HG03139 (cell line): ENCODE data around the gene C3AR1.

Source experiments
- ATAC-seq: cut with Tn5 transposase; IDR thresholded peaks from one replicate; pipeline ENCODE4 v1.9.1; 2021; ENCODE audit not compliant: unreplicated experiment

The C3AR1 gene

DNA sequence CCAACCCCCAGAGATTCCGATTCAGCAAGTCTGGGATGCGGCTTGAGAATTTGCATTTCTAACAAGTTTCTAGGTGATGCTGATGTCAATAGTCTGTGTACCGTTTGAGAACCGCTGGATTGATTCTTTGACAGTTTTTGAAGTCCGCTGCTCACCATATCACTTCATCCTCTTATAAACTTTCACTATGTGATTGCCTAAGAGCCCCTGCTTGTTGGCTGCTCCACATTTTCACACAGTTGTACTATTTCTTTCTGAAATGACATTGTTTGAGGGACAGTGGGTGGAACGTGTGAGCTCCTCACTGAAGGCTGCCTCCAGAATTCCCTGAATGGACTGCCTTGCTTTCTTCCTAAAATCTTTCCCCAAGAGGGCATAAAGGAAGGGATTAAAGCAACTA, 7.7 kb downstream of the C3AR1 start:
- no peak for ATAC-seq

DNA sequence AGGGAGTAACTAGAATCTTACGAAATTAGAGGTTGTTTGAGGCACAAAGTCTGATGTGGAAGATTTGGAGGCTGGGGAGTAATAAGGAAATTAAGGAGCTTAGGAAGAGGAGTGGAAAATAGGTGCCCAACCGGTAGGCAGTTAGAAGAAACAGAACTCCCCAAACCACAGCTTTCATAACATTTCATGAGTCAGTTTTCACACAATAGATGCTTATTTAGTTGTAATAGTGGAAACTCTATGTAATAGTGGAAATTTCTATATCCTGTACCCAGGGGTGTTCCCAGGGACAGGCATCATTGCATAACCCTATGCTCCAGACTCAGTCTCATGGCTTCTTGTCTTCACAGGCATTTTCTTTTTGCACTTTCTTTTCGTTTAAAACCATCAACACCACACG, 8.3 kb downstream of the C3AR1 start:
- ATAC-seq, result no peak

DNA sequence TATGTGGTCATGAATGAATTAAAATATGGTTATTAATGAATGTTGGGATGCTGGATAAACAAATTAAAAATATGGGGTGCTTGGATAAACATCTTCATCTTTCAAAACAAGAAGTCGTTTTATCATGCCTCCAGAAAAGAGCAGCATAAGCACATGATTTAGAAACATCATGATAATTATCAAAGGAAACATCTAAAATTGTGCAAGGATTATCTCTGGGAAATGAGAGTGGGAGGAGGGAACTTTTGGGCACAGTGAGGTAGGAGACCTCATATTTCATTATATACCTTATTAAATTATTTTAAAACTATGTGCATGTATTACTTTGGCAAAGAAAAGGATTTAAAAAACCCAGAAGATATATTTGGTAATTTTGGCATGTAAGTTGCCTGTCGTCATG, 8.9 kb downstream of the C3AR1 start:
- ATAC-seq, result no peak

DNA sequence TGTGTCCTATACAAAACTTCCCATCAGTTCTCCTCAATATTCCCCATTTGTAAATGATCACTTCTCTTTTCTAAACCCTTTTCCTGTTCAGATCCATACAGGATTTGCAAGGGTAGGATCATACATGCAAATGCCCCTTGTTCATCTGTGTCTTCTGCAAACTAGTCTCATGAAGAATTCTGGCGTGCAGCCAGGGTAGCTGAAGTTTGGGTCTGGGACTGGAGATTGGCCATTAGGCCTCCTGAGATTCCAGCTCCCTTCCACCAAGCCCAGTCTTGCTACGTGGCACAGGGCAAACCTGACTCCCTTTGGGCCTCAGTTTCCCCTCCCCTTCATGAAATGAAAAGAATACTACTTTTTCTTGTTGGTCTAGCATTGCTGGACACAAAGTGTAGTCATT, 11.3 kb downstream of the C3AR1 start:
- no peak for ATAC-seq

DNA sequence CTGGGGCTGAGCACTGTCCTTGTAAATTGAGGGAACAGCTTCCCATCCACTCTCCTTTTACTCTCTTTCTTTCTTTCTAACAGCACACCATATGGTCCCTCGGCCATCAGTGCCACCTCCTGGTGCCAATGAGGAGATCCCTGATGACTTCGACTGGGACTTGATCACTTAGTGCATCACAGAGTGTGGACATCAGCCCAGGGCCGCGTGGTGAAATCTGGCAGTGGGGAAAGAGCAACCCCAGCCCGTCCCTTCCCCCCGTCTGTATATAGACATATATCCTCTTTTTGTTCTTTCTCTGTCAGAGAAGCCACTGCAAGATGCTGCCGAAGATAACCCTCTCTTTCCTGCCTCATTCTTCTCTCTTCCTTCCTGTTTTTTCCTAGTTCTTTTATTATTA, 13.5 kb downstream of the C3AR1 start:
- ATAC-seq, result no peak

DNA sequence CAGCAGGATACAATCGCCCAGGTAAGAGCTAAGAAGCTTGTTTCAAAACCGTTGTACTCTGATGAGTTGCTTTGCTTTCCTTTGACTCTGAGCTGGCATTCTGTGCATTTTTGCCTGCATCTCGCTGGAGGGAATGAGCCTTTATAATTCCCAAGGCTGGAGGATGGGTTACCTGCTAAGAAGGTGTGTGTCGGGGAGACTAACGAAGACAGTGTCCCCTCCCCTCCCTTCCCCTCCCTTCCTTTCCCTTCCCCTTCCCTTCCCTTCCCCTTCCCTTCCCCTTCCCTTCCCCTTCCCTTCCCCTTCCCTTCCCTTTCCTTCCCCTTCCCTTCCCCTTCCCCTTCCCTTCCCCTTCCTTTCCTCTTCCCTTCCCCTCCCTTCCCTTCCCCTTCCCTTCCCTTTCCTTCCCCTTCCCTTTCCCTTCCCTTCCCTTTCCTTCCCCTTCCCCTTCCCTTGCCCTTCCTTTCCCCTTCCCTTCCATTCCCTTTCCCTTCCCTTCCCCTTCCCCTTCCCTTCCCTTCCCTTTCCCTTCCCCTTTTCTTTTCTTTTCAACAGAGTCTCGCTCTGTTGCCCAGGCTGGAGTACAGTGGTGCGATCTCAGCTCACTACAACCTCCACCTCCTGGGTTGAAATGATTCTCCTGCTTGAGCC, 15.4 kb downstream of the C3AR1 start:
- no peak for ATAC-seq

DNA sequence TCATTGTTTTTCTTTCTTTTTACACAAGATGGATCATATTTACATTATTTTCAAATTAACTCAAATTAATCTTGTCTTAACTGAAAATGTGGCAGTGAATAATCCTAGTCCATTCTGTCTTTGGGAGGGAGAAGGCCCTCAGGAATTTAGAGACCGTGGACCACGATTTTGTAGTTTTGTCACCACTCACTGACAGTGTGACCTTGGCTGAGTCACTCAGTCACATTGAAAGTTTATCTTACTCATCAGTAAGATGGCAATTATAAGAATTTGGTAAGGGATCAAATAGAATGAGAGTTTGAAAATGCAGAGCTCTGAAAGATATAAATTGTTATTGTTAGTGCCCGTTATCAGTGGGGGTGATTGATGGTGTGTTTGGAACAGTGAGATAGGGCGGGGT, 17.3 kb downstream of the C3AR1 start:
- no peak for ATAC-seq

DNA sequence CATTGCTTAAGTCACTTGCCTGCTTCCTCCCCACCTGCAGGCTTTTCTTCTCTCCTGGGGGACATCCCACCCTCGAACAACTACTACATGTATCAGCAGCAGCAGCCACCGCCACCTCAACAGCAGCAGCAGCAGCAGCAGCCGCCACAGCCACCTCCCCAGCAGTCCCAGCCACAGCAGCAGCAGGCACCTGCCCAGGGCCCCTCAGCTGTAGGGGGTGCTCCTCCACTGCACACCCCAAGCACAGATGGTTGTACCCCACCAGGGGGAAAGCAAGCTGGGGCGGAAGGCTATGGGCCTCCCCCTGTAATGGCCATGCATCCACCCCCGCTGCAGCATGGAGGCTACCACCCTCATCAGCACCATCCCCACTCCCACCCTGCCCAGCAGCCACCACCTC, 18.3 kb downstream of the C3AR1 start:
- no peak for ATAC-seq

DNA sequence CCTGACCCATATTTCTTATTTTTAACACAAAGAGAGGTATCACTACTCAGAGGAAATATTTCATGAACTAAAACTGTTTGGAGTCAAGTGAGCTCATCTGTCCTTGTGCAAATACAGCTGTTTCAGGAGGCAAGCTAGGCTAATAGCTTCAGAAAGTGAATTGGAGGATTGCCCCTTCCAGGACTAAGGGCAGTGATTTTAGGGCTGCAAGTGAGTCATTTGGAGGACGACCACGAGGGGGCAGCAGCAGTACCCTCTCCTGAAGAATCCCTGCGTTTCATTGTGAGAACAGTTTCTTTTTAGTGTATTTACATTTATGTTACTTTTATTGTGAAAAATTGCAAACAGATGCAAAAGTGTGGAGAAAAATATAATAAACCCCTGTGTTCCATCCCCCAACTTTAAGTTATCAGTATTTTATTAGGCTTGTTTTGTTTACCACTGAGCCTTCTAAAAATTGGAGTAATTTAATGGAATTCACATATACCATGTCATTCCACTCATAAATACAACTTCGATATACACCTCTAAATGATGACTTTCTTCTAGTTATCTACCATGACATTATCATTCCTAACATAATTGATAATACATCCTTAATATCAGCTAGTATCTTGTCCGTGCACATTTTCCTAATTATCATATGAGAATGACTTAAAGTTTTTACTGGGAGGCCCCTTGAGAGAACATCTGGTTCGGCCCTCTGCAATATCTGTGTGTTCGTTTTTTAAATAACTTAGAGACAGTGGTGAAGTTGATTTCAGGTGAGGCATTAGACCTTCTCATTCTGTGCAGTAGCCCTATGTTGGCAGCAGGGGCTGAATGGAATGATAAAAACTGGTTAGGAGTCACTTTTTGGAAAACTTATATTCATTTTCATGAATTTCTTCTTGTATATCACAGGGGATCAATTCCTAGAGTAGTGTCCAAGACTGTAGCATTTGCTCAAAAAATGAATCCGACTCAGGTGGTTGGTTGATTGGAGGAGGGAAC, 19.9 kb downstream of the C3AR1 start:
- ATAC-seq, result no peak

DNA sequence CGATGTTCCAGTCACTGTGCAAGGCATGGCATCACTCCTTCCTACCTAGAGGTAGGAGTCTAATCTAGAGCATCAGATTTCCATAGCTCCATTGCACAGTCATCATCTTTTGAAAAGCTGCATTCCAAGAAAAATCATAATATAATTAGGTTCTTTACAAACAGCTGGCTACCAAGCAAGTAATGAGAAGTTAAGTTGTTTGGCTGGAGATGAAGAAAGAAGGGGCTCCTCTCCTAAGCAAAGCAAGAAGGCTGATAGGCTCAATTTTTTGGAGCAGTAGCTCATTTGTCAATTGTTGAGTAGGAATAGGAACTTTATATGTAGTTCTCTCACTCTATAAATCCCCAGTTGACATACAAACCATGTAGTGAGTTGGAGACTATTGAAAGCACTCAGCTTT, 25.4 kb downstream of the C3AR1 start:
- ATAC-seq, result no peak

DNA sequence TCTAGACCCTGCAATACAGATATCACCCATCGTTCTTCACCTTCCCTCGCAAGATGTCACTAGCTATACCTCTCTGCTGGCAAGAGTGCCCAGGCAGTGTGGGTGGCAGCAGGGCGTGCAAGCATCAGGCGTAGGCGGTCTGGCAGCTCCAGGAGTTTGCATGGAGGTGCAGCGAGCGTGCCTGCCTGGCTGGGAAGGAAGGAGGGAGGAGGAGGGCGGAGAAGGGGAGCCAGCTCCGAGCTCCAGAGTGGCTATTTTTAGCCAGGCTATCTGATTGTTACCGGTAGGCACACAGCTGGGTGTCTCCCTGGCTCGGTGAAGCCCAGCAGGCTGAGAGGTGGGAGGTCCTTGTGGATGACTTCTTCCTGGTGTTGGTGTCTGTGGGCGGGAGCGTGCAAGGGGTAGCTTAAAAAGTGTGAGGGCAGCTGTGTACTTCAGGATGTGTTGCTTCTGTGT, 27.5 kb downstream of the C3AR1 start:
- no peak for ATAC-seq

DNA sequence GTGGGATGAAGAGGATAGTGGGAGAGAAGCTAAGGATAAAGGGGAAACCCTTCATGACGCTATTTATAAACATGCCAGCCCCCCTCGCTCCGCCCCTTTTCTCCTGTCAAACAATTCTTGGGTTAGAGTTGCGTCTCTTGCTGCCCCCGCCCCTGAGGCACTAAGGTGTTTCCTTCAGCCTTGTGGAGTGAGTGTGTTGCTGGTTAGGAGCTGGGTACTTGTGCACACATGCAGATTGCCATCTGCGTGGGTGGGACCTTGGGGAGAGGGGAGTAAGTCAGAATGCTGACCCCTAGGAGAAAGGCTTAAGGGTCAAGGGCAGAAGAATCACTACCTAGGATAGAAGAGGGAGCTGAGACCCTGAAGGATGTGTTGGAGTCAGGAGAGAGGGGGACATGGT, 28.2 kb downstream of the C3AR1 start:
- no peak for ATAC-seq

DNA sequence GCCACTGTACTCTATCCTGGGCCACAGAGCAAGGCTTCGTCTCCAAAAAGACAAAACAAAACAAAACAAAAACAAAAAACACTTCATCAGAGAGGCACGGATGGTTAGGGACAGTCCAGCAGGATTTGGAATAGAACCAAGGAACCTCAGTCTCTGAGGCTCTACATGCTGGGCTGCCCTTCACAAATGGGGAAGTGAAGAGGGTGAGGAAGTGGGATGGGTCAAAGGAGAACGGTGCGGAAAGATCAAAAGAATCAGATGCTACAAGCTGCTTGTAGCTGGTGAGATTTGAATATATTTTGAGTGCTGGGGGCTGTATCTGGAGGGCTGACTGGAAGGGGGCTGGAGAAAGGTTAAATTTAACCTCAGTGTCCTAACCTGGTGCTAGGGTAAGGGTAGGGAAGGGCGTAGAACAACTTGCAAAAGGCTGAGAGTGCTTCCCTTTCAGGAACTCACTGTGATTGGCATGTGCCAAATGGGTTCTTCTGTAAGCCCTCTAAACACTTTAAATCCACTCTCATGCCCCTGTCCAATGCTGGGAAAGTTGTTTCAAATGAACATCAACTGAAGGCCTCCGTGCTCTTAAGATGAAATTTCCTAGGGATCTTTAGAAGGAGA, 29.0 kb downstream of the C3AR1 start:
- no peak for ATAC-seq

DNA sequence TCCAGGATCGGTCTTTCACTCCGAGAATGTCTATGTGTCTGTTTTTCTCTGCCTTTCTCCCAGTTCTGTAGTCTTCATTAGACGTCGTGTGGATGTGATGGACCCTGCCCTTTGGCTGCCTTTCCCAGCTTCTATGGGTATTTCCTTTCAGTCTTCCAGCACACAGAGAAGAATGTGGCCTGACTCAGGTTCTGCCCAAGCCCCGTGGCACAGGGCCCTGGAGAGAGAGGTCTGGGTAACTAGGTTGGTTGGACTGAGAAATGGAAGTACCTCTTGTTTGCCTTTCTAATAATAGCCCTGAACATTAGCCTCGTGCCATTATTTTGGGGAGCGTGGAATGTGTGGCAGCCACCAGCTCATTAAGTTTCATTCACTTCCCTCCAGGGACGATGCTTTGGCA, 29.8 kb downstream of the C3AR1 start:
- no peak for ATAC-seq

DNA sequence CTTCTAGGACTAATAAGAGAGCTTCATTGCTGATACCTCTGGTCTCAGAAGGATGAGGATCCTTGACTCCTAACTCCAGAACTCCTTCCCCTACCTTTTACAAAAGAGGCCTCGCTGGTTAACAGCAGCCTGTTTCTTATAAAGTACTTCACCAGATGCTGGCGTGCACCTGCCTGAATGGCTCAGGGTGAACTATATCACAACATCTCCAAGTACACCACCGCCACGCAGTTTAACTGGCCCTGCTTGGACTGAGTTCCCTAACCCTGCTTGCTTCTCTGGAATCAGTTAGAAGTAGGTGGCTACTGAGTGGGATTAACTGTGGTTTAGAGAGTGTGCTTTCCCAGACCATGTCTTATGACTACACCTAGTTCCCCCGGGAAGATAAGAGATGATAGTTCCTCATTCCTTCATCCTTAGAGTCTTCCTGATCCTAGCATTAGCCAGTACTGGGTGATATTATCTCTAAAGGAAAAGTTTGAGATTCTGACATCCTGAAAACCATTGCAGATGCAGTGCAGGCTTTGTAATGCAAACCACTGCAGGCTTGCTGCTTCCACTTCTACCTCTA, 30.6 kb downstream of the C3AR1 start:
- no peak for ATAC-seq

DNA sequence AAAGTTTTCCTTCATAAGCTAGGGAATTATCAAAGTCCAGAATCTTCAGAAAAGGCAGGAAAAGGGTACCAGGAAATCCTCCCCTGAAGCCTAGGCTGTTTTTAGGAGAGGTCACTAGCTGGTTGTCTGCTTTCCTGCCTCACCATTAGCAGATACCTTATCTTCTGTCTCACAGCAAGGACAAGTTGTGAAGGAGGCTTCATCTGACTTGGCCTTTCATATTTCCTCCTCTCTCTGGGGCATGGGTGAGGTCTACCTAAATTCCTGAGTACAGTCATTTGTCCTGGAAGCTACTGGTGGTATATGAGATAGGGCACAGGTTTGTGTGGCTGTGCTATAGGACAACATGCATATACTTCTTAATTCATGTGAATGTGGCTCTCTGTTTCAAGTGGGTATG, 31.4 kb downstream of the C3AR1 start:
- no peak for ATAC-seq

DNA sequence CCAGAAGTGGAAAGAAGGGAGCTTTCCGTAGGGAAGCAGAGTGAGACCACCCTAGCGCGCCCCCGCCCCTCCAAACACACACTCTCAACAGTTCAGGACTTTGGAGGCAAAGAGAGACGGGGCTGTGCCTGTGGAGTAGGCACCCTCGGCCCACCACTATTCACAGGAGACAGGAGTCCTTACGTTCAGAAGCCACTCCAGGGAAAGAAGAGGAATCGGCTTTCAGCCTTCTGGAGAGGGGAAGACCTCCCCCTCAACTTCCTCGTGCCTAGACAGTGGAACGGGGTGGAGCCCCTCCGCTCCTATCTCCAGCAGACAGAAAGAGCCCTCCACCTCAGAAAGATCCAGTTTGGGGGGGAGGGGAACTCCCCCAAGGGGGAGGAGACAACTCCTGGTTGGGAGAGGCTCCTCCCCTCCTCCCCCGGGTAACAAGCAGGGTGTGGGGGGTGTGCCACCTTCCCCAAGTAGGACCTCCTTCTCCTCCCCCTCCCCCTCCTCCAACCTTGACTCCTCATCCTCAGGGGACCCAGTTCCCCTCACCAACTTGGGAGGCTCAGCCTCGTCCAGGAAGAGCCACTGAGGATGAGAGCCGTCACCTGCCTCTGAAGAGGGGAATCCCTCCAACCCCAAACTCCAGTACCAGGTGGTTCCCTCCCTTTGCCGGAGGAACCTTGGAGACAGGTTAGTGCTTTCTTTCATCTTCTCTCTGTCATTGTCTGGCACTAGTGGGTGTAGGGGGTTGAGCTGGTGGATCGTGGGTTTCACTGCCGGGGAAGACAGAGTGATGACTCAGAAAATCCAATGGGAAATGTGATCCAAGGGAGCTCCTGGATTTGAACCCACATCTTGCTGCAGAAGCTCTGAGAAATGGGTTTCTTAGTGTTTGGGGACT, 32.8 kb downstream of the C3AR1 start:
- peak; percentile 9 for ATAC-seq

DNA sequence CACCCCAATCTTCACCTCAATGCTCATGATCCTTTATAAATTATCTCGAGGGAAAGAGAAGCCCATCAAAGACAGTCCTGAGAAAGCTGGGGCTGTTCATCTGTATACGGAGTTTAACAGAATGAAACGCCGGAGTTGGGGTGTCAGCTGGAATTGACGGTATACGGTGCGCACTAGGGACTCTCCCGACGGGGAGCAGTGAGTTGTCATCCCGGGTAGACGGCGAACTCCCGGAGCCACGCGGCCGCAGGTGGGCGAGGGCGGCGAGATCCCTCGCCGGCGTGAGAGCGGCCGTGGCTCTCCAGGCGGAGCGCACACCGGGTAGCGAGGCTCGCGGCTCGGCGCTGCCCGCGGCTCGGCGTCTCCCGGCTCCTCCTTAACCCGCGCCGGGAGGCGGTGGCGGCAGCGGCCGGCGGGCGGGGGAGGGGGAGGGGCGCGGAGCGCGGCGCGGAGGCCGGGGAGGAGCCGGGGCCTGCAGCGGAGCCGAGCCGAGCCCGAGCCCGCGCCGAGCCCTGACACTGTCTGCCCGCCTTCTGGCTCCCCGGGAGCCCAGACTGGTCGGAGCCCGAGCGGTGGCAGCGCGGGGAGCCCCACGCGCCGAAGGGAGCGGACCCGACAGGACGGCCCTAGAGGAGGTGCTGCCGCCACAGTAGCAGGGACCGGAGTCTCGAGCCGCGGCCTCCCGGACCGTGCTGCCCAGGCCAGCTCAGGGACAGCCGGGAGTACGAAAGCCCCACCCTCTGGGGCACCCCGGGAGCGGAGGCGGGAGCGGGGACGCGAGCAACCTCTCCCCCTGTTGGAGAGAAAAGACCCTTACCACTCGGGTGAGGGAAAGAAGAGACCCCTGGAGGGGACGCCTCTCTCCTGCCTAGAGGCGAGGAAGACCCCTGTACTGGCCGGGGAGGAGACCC, 33.7 kb downstream of the C3AR1 start, which contains the start of gene FOXJ2:
Gene FOXJ2 (plus strand): TSS at position 475 of the 911 bp plus-strand sequence. CDS start 7,117 bp downstream, outside the sequence.
- ATAC-seq, result peak; percentile 64

DNA sequence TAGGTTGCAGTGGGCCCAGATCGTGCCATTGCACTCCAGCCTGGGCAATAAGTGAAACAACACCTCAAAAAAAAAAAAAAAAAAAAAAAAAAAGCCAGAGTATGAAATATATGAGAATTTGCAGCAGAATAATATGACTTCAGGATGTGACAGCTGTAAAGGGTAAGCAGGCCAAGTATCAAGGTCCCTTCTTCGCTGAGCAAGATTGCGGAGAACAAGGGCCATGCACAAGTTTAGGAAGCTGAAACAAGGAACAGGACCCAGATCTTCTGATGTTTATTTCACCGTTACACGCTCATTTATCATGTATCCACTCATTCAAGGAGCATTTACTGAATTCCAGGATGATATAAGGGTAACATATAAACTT, 34.3 kb downstream of the C3AR1 start:
- no peak for ATAC-seq
